Activated CD8-positive, alpha-beta memory T cell treated with anti-CD3 and anti-CD28 coated beads, Interleukin-2, amount 10 ng/mL, durations not matched to agents 7 days and 5 days (primary cell): ENCODE data around the gene MYO9A. TPM values are rescaled to one million over a fixed set of nuclear protein-coding genes. Genes with fewer than 3 reads are reported as not detected.

Source experiments
- ATAC-seq: fragments of 150-1000 bp; cut with Tn5 transposase; one replicate; pipeline ENCODE4 v1.10.0; 2021; ENCODE audit warnings: moderate library complexity
- CTCF ChIA-PET: fragments of 350-600 bp; sonication (Branson Sonifier 250); formaldehyde crosslinking; loops from one replicate; lab custom pipeline; 2021; ENCODE audit warnings: antibody characterized with exemption; lab: Charles Lee
- DNase-seq: peaks from one replicate; pipeline ENCODE4 v3.0.0-alpha.2; 2020
- H3K27ac Mint-ChIP-seq: one replicate; pipeline ENCODE4 v1.8.0; 2021; ENCODE audit warnings: mild to moderate bottlenecking, mixed read lengths
- H3K27me3 Mint-ChIP-seq: one replicate; pipeline ENCODE4 v1.8.0; 2021; ENCODE audit warnings: mixed read lengths
- H3K36me3 Mint-ChIP-seq: one replicate; pipeline ENCODE4 v1.8.0; 2021; ENCODE audit warnings: mild to moderate bottlenecking, mixed read lengths
- H3K4me1 Mint-ChIP-seq: one replicate; pipeline ENCODE4 v1.8.0; 2021; ENCODE audit warnings: mixed read lengths
- H3K4me3 Mint-ChIP-seq: one replicate; pipeline ENCODE4 v1.8.0; 2021; ENCODE audit warnings: mild to moderate bottlenecking, moderate library complexity, mixed read lengths
- H3K9me3 Mint-ChIP-seq: one replicate; pipeline ENCODE4 v1.8.0; 2022; ENCODE audit warnings: low read depth, mixed read lengths
- total RNA-seq, 2 experiments: library from RNA; stranded (reverse); gene quantifications; one replicate each; pipeline ENCODE4 v1.2.3, GENCODE V29; 2021

Gene MYO9A
- total RNA-seq, 2 experiments from 2014 or later = 15.3 to 23.4 TPM

DNA sequence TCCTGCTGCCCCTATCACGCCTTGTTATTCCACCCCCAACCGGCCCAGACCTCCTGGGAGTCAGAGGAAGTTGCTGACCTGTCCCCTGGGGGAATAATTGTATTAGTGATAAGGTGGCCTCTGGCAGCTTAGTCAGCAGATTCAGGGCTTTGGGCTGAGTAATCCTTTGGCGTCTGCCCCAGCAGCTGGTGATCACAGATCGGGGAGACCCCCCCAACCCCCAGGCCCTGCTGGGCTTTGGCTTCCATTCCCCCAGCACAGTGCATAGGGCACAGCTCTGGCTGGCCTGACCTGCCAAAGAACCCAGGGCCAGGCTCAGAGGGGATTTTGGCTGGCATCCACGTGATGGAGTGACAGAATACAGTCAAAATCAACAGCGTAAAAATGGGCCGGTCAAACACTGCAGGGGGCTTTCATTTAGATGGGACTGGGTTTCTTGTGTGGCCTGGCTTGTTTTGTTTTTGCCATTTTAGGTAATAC is 311.5 kb downstream of the MYO9A start:
- no peak overlapping the region for H3K4me3 Mint-ChIP-seq
- no peaks in the 10 kb centered on the region for H3K36me3 Mint-ChIP-seq
- peaks cover 3% of the 10 kb centered on the region for H3K27me3 Mint-ChIP-seq
- CTCF ChIA-PET = no interaction called here
- H3K27ac Mint-ChIP-seq = no peak overlapping the region
- ATAC-seq (no peak), DNase-seq (no peak)
- H3K4me1 Mint-ChIP-seq = peaks cover 1% of the 10 kb centered on the region
- H3K9me3 Mint-ChIP-seq = no peaks in the 10 kb centered on the region

DNA sequence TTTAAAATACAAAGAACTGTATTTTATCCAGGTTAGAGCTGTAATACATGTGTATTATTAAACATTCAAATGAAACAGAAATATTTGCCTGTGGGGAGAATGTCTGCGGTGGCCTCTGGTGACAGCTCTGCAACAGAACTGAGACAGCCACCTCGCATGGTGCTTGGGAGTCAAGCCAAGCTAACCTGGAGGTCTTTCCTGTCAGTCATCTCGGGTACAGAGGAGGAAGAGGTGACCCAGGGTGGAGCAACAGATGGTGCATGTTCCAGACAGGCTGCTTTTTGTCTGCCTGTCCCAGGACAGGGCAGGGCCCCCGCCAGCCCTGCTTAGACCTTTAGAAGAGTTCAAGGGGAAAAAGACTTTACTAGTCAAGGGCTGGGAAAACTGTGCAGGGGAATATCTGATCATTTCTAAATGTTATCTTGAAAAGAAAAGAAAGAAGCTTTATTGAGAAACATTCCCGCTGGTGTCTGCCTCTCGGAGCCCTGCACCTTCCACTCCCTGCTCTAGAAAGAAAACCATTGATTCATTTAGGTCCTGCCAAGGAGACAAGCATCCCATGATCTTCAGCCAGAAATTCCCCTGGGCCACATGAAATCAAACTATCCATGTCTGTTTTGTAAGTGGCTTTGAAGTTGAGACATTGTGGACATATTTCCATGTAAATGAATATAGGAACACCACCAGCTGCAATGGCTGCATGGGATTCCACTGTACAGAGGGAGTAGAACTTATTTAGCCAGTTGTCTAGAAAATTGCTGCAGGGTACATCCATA is 313.1 kb downstream of the MYO9A start:
- no peak for DNase-seq
- Mint-ChIP-seq H3K4me1 (peaks cover 1% of the 10 kb centered on the region), H3K27me3 (peaks cover 10% of the 10 kb centered on the region), H3K4me3 (no peak overlapping the region), H3K9me3 (no peaks in the 10 kb centered on the region), H3K27ac (no peak overlapping the region), H3K36me3 (no peaks in the 10 kb centered on the region)
- no peak for ATAC-seq
- CTCF ChIA-PET = interaction anchor here (0.8 to 5.0 kb wide), 3 partner anchors 52 to 351 kb away, joined by 3 to 35 read pairs (median 7); no protein-coding TSS in a partner anchor

DNA sequence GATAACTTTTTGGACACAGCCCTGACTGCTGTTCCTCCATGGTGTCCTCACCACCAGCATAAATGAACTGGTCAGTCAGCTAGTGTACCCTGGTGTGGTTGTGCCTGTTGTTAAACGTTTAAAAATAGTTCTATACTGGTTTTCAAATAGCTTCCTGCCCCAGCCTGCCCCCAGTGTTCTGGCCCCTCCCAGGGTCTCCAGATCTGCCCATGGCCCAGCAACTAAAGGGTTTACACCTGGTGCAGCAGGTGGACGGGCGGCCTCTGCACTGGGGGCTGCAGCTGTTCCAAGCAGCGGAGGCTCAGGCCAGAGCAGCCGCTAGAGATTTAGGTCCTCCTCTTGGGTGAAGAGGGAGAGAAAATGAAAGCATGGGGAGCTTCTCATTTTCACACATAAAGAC is 313.7 kb downstream of the MYO9A start:
- DNase-seq (no peak), ATAC-seq (no peak)
- H3K27ac Mint-ChIP-seq = no peak overlapping the region
- no peak overlapping the region for H3K4me3 Mint-ChIP-seq
- CTCF ChIA-PET = interaction anchor here (0.8 to 5.0 kb wide), 3 partner anchors 51 to 352 kb away, joined by 3 to 35 read pairs (median 7); no protein-coding TSS in a partner anchor
- peaks cover 11% of the 10 kb centered on the region for H3K27me3 Mint-ChIP-seq
- peaks cover 1% of the 10 kb centered on the region for H3K4me1 Mint-ChIP-seq
- H3K9me3 Mint-ChIP-seq = no peaks in the 10 kb centered on the region
- H3K36me3 Mint-ChIP-seq = no peaks in the 10 kb centered on the region

DNA sequence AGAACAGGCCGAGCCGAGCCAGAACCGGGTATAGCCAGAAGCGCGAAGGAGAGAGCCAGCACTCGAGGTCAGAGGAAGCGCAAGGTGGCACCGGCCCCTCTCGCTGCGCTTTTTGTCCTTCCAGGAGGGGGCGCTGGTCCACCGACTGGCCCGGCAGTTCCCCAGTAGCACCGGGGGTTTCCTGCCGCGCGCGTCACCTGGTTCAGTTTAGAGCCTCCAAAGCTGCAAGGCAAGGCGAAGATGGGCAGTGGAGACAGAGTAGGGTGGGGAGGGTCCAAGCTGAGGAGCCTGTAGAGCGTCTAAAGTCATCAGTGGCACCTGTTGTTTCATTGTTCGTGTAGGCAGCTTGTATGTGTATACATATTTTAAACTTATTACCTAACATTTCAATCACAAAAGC is 315.2 kb downstream of the MYO9A start:
- H3K9me3 Mint-ChIP-seq = no peaks in the 10 kb centered on the region
- ATAC-seq = peak; percentile 61
- H3K4me1 Mint-ChIP-seq = peaks cover 1% of the 10 kb centered on the region
- H3K27me3 Mint-ChIP-seq = peaks cover 15% of the 10 kb centered on the region
- CTCF ChIA-PET = interaction anchor here (1.2 to 5.0 kb wide), 9 partner anchors 13 to 354 kb away, joined by 3 to 35 read pairs (median 11); no protein-coding TSS in a partner anchor
- no peak overlapping the region for H3K27ac Mint-ChIP-seq
- H3K36me3 Mint-ChIP-seq = no peaks in the 10 kb centered on the region
- DNase-seq = peak; percentile 65
- H3K4me3 Mint-ChIP-seq = no peak overlapping the region

DNA sequence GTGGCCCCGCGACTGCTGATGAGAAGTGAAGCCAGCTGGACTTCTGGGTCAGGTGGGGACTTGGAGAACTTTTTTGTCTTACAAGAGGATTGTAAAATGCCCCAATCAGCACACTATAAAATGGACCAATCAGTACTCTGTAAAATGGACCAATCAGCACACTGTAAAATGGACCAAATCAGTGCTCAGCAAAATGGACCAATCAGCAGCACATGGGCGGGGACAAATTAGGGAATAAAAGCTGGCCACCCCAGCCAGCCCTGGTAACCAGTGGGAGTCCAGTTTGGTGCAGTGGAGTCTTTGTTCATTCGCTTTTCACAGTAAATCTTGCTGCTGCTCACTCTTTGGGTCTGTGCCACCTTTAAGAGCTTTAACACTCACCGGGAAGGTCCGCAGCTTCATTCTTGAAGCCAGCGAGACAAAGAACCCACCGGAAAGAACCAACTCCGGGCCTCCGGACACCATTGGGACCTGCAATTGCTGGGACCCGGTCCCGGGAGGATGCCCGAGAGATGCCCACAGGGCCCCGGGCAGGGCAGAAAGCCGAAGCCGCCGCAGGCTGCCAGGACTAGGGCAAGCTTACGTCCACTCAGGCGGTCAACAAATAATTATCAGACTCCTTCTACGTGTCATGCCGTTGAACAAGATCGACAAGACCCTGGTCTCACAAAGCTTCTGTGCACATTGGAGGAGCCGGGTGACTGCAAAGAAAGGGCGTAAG is 315.9 kb downstream of the MYO9A start:
- no peak overlapping the region for H3K4me3 Mint-ChIP-seq
- no peak for ATAC-seq
- peaks cover 16% of the 10 kb centered on the region for H3K27me3 Mint-ChIP-seq
- no peaks in the 10 kb centered on the region for H3K9me3 Mint-ChIP-seq
- H3K36me3 Mint-ChIP-seq = no peaks in the 10 kb centered on the region
- DNase-seq = no peak
- H3K4me1 Mint-ChIP-seq = peaks cover 1% of the 10 kb centered on the region
- no peak overlapping the region for H3K27ac Mint-ChIP-seq
- CTCF ChIA-PET = interaction anchor here (0.9 to 5.0 kb wide), 12 partner anchors 10 to 364 kb away, joined by 3 to 35 read pairs (median 4); no protein-coding TSS in a partner anchor

DNA sequence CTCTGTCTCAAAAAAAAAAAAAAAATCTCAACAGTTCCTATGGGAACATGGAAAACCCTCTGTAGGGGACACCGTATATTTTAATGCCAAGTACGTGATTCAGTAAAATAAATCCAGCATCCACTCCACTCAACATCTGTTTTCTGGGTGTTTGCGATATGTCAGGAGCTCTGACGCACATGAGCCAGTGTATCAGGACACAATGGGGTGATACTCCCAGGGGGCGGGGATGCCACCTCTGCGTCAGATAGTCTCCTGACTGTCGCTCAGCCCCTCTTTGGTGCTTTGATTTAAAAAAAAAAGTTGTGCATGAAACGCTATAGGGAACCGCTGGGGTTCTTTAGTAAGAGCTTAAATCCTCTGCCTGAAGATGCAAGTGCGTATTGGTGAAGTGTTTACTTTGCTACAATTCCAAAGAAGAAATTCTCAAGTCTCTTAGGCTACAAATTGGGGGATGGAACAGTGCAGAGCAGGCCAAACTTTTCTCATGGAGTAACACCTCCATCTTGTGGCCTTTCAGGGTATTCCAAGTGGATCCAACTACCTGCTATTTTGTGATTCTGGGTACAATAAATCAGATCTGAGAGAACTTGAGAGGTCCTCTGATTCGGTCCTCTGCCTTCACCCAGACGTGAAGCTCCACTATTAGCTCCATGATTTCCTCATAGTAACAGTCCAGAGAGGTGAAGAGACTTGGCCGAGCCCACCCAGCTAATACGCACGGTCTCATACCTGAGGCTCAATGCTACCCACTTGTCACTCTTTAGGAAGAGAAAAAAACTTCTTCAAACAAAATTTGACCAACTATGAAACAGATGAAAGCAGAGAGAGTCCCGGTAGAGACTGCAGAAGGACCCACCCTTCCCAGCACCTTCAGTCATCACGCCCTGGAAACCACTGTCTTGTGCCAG is 316.9 kb downstream of the MYO9A start:
- Mint-ChIP-seq H3K36me3 (no peaks in the 10 kb centered on the region), H3K27me3 (peaks cover 18% of the 10 kb centered on the region), H3K9me3 (no peaks in the 10 kb centered on the region), H3K4me3 (no peak overlapping the region), H3K27ac (no peak overlapping the region), H3K4me1 (peaks cover 1% of the 10 kb centered on the region)
- CTCF ChIA-PET = interaction anchor here (0.7 to 5.0 kb wide), 12 partner anchors 9 to 365 kb away, joined by 3 to 35 read pairs (median 4); no protein-coding TSS in a partner anchor
- ATAC-seq (peak; percentile 47), DNase-seq (peak; percentile 51)

DNA sequence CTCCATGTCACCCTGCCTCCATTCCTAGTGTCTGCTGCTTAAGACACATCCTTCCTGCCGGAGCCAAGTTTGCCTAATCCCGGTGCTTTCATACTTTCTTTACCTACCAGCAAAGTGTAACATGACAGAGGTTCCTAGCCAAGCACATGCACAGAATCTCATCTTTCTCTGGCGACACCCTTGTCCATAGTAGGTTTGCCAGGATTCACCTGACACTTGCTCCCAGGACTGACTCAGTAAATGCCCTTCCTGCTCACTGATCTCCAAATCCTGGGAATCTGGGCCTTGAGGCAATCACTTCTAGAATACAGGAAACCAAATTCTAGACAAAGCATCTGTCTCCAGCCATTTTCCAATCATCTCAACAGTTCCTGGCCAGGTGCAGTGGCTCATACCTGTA is 317.8 kb downstream of the MYO9A start:
- Mint-ChIP-seq H3K27me3 (peaks cover 18% of the 10 kb centered on the region), H3K9me3 (no peaks in the 10 kb centered on the region), H3K4me3 (no peak overlapping the region), H3K4me1 (peaks cover 1% of the 10 kb centered on the region), H3K36me3 (no peaks in the 10 kb centered on the region), H3K27ac (no peak overlapping the region)
- ATAC-seq = no peak
- DNase-seq = no peak
- CTCF ChIA-PET = interaction anchor here (1.0 to 5.0 kb wide), 8 partner anchors 13 to 399 kb away, joined by 3 to 35 read pairs (median 6); no protein-coding TSS in a partner anchor

DNA sequence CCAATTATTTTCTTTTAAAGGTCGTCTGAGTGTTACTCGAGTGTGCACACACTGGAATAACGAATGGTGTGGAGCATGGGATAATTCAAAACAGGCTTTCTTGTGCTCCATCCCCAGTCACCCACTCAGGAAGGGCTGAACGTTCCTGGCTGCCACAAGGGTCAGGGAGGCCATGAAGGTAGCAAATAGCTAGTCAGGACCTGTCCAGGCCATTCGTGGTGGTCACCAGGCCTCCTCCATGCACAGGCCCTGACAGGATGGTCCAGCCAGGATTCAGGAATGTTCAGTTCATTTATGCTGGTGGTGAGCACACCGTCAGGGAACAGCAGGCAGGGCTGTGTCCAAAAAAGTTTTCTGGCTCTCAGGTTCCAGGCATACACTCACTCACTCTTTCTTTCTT is 319.3 kb downstream of the MYO9A start:
- no peaks in the 10 kb centered on the region for H3K36me3 Mint-ChIP-seq
- H3K9me3 Mint-ChIP-seq = no peaks in the 10 kb centered on the region
- H3K27ac Mint-ChIP-seq = no peak overlapping the region
- CTCF ChIA-PET = interaction anchor here (0.7 to 1.9 kb wide), 4 partner anchors 15 to 274 kb away, joined by 3 to 8 read pairs (median 6); no protein-coding TSS in a partner anchor
- peaks cover 18% of the 10 kb centered on the region for H3K27me3 Mint-ChIP-seq
- peaks cover 1% of the 10 kb centered on the region for H3K4me1 Mint-ChIP-seq
- no peak overlapping the region for H3K4me3 Mint-ChIP-seq
- DNase-seq = no peak
- no peak for ATAC-seq

DNA sequence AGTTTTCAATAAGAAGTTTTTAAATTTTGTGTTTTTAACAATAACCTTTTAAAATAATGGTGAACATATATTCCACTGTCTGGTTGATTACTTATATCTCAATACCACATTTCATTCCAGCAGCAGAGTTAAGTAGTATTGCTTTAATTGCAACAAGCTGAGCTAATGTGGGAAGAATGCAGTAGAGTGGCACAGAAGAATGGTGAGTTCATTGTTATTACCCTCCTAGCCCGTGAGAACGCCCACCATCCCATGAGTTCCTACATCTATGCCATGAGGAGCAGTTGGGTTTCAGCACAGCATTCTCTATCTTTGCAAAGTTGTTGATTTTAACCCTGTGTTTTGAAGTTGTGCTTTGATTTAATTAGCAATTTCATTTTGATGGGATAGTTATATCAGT is 325.4 kb downstream of the MYO9A start:
- CTCF ChIA-PET = interaction anchor here (1.0 kb wide), 1 partner anchor 9 kb away, joined by 3 read pairs; no protein-coding TSS in a partner anchor
- Mint-ChIP-seq H3K36me3 (no peaks in the 10 kb centered on the region), H3K4me1 (peaks cover 13% of the 10 kb centered on the region), H3K27me3 (peaks cover 4% of the 10 kb centered on the region), H3K4me3 (no peak overlapping the region), H3K9me3 (no peaks in the 10 kb centered on the region), H3K27ac (no peak overlapping the region)
- no peak for DNase-seq
- no peak for ATAC-seq

DNA sequence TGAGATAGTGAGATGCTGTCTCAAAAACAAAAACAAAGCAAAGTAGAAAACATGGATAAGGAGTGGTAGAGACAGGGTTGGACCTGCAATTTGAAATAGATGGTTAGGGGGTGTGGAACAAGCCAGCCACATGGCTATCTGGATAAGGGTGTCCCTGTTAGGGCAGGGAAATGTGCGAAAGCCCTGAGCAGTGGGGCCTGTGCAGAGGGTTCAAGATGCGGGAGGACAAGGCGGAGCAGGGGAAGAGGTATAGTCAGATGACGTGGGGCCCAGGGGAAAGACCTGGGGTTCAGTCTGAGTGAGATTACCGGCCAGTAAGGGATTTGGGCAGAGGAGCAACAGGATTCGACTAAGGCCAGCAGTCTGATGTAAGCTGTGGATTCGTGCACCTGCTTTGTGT is 326.0 kb downstream of the MYO9A start:
- H3K27me3 Mint-ChIP-seq = peaks cover 6% of the 10 kb centered on the region
- DNase-seq (no peak), ATAC-seq (no peak)
- peaks cover 13% of the 10 kb centered on the region for H3K4me1 Mint-ChIP-seq
- H3K27ac Mint-ChIP-seq = no peak overlapping the region
- no peaks in the 10 kb centered on the region for H3K9me3 Mint-ChIP-seq
- CTCF ChIA-PET = interaction anchor here (1.0 to 1.8 kb wide), 2 partner anchors 10 to 48 kb away, joined by 3 to 4 read pairs; no protein-coding TSS in a partner anchor
- no peaks in the 10 kb centered on the region for H3K36me3 Mint-ChIP-seq
- H3K4me3 Mint-ChIP-seq = no peak overlapping the region

DNA sequence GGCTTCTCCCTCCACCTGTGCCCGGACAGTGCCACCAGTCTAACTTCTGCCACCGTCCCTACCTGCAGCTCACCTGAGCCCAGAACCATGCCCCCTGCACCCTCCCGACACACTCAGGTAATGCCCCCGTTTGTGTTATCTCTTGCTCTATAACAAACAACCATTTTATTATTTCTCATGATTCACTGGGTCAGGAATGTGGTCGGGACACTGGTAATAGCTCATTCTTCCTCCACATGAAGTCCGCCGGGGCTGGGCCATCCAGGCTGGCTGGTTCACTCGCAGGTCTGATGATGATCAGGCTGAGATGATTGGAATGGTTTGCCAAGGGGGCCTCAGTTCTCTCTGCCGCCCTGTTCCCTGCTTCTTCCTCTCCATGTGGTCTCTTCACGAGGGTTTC is 327.9 kb downstream of the MYO9A start:
- CTCF ChIA-PET = interaction anchor here (1.3 to 1.8 kb wide), 2 partner anchors 12 to 46 kb away, joined by 4 read pairs; no protein-coding TSS in a partner anchor
- no peak overlapping the region for H3K27ac Mint-ChIP-seq
- peaks cover 14% of the 10 kb centered on the region for H3K27me3 Mint-ChIP-seq
- H3K4me3 Mint-ChIP-seq = no peak overlapping the region
- no peak for ATAC-seq
- H3K4me1 Mint-ChIP-seq = peaks cover 15% of the 10 kb centered on the region
- H3K9me3 Mint-ChIP-seq = no peaks in the 10 kb centered on the region
- DNase-seq = no peak
- H3K36me3 Mint-ChIP-seq = no peaks in the 10 kb centered on the region

DNA sequence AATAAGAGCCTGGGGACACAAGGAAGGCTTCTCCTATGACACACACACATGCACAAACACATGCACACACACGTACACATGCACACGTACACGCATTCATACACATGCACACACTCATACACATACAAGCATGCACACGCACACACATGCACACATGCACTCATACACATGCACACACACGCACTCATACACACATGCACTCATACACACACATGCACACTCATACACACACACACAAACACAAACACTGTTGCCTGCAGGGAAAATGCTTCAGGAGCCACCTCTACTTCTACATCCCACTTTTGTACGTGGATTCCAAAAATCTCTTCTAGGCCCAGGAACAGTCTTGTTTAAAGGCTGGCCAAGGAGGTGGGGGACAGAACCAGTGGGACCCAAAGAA is 328.3 kb downstream of the MYO9A start:
- CTCF ChIA-PET = interaction anchor here (1.3 kb wide), 1 partner anchor 13 kb away, joined by 4 read pairs; no protein-coding TSS in a partner anchor
- Mint-ChIP-seq H3K4me3 (no peak overlapping the region), H3K36me3 (no peaks in the 10 kb centered on the region), H3K4me1 (peaks cover 15% of the 10 kb centered on the region), H3K9me3 (no peaks in the 10 kb centered on the region), H3K27ac (no peak overlapping the region), H3K27me3 (peaks cover 17% of the 10 kb centered on the region)
- ATAC-seq (no peak), DNase-seq (no peak)
